ENCODE data around the gene PSMA3.
"Not testable (repeated sequence)": the region's sequence is repeated elsewhere in the genome, so short reads cannot be mapped to it uniquely, and the experiment has no call there.

Gene PSMA3

DNA sequence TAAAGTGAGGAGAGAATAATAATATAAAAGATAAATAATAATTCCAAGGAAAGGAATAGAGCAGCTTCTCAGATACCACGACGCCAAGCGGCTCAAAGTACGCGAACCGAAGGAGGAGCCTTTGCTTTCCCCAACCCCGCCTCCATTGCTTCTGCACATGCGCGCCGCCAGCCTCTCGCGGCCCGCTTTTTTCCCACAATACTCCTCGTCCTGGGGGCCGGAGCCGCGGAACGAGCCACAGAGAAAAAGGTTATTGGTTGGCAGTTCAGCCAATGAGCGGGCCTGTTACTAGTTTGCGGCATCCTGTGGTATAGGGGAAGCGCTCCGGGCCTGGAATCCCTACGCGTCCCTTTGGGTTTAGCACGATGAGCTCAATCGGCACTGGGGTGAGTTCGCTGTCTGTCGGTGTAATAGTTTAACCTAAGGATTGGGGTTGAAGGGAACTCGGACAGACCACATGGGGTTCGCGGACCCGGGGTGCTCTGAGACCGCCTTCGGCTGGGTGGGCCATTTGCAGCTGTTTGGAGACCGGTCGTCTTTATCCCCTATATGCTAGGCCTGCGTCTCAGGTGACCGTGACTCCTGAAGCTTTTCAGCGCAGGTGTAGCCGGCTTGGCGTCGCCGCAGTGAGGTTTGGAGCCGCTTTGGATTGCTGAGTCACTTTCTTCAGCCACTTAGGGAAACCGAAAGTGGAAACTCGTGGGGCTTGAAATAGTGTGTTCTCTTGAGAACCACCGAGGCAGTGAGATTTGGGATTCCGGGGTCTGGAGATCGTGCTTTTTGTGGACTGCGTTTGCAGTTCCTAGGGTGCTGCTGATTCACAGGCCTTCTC, at the start of gene PSMA3:
Gene PSMA3 (plus strand): TSS at position 288 of the 832 bp plus-strand sequence. CDS start 78 bp downstream, at position 366.
- DNase-seq (ENCODE audit: low read depth) = peak; percentile 92

DNA sequence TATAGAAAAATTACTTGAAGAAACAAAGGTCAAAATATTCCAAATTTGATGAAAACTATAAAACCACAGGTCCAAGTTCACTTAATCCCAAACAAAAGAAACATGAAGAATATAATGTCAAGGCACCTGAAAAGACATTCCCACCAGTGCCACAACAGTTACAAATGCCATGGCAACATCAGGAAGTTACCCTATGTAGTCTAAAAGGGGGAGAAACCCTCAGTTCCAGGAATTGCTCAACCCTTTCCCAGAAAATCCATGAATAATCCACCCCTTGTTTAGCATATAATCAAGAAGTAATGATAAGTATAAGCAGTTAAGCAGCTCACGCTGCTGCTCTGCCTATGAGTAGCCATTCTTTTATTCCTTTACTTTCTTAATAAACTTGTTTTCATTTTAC, 48.4 kb upstream of the PSMA3 start:
- no peak for DNase-seq (ENCODE audit: low read depth)

DNA sequence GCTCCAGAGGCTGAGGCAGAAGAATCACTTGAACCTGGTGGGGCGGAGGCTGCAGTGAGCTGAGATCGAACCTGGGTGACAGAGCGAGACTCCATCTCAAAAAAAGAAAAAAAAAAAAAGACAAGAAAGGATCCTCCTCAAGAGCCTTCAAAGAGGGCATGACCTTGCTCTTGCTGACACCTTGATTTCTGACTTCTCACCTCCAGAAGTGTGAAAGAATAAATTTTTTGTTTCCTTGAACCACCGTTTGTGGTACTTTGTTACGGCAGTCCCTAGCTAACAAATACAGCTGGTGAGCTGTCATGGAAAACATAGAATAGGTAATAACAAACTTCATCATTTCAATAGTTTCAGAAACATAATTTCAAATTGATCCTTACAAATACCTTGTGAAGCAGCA, 46.6 kb upstream of the PSMA3 start:
- DNase-seq (ENCODE audit: low read depth) = no peak

DNA sequence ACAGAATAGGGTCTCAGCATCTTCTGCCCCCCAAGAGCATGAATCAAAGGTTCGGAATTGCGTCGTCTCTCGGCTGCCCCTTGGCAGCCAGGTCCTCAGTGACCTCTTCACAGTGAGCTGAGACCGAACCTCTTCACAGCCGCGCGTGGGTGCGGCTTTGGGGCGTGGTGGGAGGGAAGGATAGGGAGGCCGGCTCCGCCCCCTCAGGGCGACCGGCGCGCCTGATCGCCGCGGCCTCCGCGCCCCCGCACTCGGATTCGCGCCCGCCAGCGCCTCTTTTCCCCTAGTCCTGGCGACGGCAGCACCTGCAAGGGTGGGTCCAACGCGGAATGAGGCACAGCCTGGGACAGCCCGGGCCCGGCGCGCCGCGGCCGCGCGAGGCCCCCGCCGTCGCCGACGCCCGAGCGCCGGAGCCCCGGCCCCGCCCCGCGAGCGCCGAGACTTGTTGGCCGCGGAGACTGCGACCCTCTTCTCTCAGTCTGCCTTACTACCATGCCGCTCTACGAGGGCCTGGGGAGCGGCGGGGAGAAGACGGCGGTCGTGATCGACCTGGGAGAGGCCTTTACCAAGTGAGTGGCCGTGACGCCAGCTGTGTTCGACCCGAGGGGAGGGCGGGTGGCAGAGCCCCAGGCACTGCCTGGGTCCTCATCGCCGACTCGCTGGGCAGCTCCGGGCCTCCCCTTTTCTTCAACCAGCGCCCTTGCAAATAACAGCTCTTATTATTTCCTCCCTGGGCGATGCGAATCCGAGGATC, 44.7 kb upstream of the PSMA3 start, which contains the start of gene ACTR10:
Gene ACTR10 (plus strand): TSS at position 424 of the 754 bp plus-strand sequence. CDS start 69 bp downstream, at position 493.
- DNase-seq (ENCODE audit: low read depth) = peak; percentile 41

DNA sequence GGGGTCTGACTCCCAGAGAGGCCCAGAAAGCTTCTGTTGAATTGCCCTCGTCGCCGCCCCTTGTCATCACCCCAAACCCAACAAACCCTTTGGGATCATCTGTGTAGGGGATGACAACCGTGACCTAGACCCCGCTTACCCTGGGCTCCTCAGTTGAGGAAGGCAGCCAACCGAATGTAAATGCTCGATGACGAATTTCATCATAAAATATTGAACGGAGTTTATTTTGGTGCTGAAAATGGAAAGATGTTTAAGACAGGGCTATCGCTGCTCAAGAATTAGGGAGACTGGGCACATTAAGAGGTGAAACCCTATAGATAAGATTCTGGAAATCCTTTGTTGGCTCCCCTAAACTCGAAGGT, 44.2 kb upstream of the PSMA3 start:
- no peak for DNase-seq (ENCODE audit: low read depth)

DNA sequence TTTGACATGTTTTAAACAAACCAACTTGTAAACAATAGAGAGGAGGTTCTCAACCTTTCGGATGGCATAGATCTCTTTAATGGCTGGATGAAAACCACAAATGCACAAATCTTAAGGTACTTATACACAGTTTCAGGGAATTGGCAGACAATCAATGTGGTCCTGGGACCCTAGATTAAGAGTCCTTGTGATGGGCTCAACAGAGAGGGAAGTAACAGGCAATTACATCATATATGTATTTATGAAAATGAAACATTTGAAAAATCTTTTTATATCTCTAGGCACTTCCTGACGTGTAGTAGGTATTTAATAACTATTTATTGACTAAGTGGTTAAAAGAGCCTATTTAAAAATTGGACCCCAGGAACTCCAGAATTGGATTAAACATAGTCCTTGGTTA, 43.8 kb upstream of the PSMA3 start:
- no peak for DNase-seq (ENCODE audit: low read depth)

DNA sequence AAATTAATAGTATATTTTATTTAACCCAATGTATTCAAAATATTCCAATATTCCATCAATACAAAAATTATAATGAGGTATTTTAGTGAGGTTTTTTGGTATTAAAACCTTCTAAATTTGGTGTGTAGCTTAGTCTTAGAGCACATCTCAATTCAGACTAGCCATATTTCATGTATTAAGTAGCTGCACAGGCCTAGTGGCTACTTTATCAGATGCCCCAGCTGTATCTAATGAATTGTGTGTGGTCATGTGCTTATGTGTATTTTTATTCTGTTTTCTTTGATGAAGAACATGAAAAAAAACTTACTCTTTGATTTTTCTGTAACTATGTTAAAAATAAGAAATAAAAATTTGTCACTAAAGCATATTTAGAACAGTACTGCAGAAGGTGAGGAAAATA, 31.5 kb upstream of the PSMA3 start:
- no peak for DNase-seq (ENCODE audit: low read depth)

DNA sequence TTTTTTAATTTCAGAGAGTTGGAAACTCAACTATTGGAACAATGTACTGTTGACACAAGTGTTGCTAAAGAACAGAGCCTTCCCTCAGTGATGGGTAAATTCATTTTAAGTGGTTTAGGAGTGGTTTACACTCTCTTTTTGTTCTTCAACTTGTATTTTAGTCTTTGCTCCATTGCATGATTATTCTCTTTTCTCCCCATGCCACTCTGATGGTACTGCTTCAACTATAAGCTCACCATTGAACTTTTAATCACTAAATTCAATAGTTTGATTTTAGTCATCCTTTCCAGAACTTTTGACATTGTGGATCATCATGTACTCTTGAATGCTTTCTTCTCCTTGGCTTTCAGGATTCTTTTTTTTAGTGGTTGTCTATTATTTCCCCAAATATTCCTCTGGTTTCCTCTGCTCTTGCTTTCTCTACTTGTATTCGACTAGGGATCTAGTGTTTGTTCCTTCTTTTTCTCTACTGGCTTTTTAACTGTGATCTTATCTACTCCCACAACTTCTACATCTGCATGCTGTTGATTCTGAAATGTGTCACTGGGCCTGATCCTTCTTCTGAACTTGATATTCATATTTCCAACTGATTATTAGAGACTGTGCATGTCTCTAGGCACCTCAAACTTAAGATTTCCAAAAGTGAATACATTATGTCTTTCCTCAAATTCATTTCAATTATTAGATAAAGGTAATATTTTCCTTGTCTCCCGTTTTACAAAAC, 29.3 kb upstream of the PSMA3 start:
- DNase-seq (ENCODE audit: low read depth) = no peak

DNA sequence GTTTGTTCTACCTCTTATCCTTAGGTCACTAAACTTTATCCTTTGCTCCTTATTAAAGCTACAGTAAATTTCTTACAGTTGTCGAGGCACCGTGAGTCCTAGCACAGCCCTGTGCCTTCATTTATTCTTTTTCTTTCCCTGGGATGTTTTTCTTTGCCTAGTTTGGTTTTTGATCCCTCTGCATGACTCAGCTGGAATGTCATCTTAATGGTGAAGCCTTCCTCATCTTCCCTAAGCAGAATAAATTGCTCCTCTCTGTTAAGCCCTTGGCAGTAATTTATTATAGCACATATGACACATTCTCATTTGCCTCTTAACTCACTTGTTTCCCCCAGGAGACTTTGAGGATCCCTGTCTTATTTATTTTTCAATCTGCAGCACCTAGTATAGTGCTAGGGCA, 28.1 kb upstream of the PSMA3 start:
- no peak for DNase-seq (ENCODE audit: low read depth)

DNA sequence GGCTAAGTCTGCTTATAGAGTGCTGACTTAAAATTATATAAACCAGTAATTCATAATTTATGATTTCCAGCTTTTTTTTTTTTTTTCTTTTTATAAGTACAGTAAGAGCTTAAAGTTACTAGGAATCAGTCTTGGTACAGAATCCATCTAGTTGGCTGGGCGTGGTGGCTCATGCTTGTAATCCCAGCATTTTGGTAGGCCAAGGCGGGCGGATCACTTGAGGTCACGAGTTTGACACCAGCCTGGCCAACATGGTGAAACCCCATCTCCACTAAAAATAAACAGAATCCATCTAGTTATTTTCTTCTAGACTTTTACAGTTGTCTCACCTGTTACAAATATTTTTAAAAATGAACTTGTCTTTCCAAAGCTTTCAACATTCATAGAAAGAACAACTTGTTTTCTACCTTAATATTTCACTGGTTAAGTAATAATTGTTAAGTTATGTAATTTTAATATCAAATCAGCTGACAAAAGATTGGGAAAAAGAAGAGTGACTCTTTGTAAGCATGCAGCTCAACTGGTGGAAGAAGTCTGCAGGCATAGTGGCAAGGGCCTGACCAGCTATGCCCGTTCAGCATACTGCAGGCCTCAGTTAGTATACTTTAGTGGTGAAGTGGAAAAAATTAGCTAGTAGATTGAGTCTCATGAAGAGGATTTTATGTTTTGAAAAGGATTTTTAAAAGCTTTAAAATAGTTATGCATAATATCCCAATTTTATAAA, 17.4 kb upstream of the PSMA3 start:
- DNase-seq (ENCODE audit: low read depth) = no peak

DNA sequence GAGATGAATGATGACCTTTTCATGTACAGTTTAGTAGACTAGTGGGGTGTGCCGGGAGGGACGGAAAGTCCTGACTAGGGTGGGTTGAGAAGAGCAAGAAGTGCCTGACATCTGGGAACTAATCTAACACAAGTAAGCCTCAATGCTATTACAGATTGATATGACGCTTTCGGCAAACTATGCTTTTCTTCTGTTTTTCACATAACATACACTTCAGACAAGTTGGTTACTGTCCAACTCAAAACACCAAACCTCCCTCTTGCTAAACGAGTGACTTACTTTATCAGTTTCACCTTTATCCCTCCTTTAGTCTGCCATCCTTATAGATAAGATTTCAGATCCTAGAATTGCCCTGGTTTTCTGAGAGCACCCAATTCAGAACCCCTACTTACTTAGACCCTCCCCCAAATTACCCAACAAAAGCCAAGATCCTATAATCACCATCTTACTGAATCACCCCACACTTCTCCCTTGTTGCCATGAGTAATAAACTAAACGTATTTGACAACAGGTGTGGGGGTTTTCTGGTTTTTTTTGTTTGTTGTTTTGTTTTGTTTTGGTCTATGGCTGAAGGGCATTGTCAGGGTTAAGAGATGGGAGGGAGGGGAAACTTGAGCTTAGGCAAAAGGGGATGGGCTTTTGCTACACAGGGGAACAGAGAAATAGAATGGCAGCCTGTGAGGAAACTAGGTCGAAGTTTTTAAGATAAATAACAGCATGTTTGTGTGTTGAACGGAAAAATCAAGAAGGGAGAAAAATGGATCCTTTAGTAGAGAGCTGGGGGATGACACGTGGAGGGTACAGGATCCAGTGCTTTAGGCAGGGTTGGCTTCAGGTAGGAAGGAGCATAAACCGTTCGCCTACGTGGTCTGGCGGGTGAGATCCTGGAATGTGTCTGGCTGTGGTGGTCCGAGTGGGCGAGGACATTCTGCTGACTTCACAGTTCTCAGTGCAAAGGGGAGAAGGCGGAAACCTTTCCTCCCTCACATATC, 6.1 kb upstream of the PSMA3 start:
- no peak for DNase-seq (ENCODE audit: low read depth)

DNA sequence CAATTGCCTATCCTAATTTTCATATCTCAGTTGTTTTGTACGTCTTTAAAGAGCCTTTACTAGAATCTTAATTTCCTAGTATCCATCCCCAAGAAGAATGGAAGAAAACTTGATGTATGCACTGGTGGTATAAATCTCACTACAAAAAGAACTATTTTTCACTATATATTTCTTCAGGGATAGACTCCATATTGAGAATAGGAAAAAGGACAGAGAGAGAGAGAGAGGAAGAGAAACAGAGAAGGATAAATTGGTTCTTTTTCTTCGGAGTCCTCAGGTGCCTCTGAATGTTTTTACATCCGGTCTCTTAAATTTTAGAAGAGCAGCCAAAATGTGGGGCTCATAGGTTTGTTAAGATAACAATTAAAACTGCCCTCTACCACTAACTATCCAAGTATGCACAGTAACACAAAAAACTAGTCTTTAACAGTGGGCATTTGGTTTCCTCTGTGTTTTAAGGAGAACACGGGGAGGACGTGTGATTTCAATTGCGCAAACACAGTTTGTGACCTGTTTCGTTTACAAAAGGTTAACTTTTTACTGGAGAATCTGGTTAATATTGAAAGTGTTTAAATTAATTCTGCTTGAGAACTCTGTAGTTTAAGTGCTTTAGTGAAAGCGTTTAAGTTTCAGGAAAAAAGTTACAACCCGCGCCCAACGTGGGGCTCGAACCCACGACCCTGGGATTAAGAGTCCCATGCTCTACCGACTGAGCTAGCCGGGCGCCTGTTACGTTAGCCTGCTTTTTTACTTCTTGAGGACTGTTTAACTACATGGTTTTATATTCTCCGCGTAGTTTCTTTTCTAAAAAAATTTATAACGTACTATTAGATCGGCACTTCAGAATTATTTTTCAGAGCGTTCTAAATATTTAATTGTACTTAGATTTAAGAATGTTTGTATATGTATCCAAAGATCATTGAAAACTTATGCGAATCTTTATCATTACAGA, 5.1 kb upstream of the PSMA3 start:
- DNase-seq (ENCODE audit: low read depth) = peak; percentile 50

DNA sequence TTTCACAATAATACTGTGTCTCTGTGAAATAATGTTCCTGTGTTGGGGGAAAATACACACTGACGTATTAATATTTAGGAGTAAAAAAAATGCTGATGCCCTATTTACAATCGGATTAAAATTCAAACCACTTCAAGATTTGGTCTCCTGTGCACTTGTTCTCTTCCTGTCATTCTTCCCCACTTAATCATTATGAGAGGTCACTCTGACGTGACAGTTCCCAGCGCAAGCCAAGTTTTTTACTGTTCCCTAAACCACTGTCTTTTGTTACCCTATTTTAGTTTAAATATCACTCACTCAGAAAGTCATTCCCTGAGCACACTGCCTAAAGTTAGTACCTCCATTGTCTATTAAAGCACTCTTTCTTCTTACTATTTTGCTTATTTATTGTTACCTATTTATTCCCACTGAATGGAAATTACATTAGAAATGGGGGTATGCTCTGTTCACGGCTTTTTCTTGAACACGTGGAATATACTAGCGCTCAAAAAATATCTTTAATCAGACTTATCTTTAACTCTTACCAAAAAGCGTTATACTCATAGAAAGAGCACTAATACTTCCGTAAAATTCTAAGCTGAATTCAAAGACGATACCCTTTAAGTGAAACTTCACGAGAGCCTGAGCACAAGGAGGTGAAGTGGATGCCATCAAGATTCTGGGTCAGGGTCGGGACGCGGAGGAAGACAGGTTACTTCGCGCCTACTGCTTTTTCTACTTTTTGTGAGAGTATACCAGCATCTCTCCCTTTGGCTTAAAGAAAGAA, 670 bp upstream of the PSMA3 start:
- DNase-seq (ENCODE audit: low read depth) = no peak

DNA sequence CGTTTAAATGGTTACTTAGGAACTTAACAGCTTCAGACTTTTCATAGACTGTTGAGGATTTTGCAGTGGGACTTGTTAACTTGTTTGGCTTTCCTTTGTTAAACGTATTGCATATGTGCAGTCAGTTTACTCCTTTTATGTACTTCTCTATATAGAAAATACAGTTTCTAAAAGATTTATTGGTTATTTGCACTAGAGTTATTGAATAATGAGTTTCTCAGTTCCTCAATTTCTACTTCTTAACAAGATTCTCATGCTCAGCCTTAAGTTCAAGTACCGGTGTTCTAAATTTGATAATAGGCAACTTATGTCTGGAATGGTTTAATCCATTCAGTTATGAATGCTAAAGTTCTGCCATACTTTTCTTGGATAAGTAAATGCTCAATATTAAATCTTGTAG, 919 bp downstream of the PSMA3 start:
- no peak for DNase-seq (ENCODE audit: low read depth)

DNA sequence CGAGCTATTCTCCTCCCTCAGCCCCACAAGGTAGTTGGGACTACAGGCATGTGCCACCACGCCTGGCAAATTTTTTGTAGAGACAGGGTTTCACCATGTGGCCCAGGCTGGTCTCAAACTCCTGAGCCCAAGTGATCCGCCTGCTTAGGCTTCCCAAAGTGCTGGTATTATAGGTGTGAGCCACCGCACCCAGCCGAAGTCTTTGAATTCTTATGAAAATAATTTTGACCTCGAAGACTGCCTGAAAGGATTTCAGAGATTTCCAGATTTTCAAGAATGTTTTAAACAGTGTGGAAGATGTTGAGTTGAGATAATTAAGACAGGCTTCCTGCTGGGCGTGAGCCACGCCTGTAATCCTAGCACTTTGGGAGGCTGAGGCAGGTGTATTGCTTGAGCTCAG, 5.0 kb downstream of the PSMA3 start:
- DNase-seq (ENCODE audit: low read depth) = no peak

DNA sequence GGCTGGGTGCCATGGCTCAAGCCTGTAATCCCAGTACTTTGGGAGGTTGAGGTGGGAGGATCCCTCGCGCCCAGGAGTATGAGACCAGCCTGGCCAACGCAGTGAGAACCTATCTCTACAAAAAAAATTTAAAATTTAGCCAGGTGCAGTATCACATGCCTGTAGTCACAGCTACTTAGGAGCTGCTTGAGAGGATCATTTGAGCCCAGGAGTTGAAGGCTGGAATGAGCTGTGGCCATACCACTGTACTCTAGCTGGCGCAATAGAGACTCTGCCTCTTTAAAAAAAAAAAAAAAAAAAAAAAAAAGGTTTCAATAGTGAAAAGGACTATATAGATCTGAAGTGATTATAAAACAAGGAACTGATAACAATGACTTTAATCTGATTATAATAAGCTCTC, 13.5 kb downstream of the PSMA3 start:
- DNase-seq (ENCODE audit: low read depth) = no peak

DNA sequence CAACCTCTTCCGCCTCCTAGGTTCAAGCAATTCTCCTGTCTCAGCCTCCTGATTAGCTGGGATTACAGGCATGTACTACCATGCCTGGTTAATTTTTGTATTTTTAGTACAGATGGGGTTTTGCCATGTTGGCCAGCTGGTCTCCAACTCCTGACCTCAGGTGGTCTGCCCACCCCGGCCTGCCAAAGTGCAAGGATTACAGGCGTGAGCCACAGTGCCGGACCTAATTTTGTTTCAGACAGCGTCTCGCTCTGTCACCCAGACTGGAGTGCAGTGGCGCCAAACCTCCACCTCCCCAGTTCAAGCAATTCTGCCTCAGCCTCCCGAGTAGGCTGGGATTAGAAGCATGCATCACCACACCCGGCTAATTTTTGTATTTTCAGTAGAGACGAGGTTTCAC, 17.4 kb downstream of the PSMA3 start:
- DNase-seq (ENCODE audit: low read depth) = not testable (repeated sequence)

DNA sequence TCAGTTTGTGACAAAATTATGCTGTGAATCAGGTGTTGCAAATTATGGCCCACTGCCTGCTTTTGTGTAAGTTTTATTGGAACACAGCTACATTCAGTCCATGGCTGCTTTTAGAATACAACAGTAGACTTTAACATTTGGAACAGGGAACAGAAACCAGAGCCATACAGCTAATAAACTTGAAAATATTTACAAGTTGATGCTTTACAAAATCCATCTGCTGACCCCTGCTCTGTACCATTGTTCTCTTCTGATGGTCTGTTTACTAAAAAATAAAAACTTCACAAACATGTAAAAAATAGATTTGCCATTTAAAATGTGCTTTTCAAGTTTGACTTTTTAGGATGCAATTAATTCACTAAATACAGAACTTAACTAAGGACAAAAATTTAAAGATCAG, 20.8 kb downstream of the PSMA3 start:
- DNase-seq (ENCODE audit: low read depth) = no peak

DNA sequence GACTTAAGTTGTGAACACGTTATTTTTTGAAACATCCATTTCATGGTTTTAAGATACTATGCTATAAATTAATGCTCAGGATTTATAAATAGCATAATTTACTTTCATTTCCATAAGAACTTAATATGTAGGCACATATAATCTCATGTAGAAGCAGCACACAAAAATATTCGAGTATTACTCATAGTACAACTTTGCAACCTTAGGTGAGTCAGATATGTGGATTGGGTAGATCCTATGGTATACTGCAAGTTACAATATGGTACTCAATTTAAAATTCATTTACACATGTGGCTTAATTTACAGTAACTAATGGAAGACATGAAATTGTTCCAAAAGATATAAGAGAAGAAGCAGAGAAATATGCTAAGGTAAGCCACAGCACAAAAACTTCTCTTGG, 26.0 kb downstream of the PSMA3 start:
- no peak for DNase-seq (ENCODE audit: low read depth)
